ENCODE data around the gene PIGU. TPM values are rescaled to one million over a fixed set of nuclear protein-coding genes. Genes with fewer than 3 reads are reported as not detected.

PIGU gene
- total RNA-seq, 1 donor from 2014 or later, result 40.1 TPM

GRCh38 chr20:34644951-34645350, 31.9 kb downstream of the PIGU start:
- TF ChIP-seq CTCF (IDR thresholded peaks at IDR 0.05) (no peak), EZH2phosphoT487 (IDR thresholded peaks at IDR 0.05) (no peak), EZH2 (IDR thresholded peaks at IDR 0.05) (no peak)
- Histone ChIP-seq H3K4me1 (no peaks in the 10 kb centered on the region), H3K4me2 (no peak overlapping the region), H3K4me3 (no peak overlapping the region), H3K79me2 (ENCODE audit: low read depth) (no peaks in the 10 kb centered on the region), H3K27me3 (no peaks in the 10 kb centered on the region), H3F3A (ENCODE audit: low read depth) (no peaks in the 10 kb centered on the region), H2AFZ (replicated peaks) (no peak overlapping the region), H3K27ac (no peak overlapping the region), H3K9ac (no peak overlapping the region), H4K20me1 (ENCODE audit: low read depth) (no peaks in the 10 kb centered on the region), H3K9me3 (ENCODE audit: low read depth) (no peaks in the 10 kb centered on the region), H3K36me3 (no peaks in the 10 kb centered on the region)
- no peaks in the 10 kb centered on the region for H3K4me1 Mint-ChIP-seq
- H3K9me3 Mint-ChIP-seq, result no peaks in the 10 kb centered on the region
- H3K27ac Mint-ChIP-seq, result no peak overlapping the region
- no peaks in the 10 kb centered on the region for H3K27me3 Mint-ChIP-seq (ENCODE audit: insufficient read depth, low read depth)
- H3K36me3 Mint-ChIP-seq, result no peaks in the 10 kb centered on the region
- H3K4me3 Mint-ChIP-seq, result no peak overlapping the region
- no peak for DNase-seq (ENCODE audit: low spot score)

DNA sequence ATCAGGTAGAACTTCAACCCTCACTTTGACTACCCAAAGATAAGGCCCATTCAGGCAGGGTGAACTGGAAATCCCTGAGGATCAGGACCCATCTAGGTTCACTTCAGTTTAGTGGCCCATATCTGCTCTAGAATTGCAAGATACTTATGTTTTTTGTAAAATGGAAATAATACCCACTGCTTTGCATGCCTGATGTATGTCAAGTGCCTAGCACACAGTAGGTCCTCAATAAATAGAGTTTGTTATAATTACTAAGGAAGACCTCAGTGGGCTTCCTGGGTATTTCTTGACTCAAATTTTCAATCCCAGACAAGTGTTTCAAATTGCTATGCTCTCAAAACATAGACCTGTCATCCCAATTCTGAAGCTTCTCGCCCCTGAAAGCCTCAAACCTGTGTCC, 32.5 kb downstream of the PIGU start:
- Histone ChIP-seq H3F3A (ENCODE audit: low read depth) (no peaks in the 10 kb centered on the region), H3K4me2 (no peak overlapping the region), H3K9ac (no peak overlapping the region), H4K20me1 (ENCODE audit: low read depth) (no peaks in the 10 kb centered on the region), H3K9me3 (ENCODE audit: low read depth) (no peaks in the 10 kb centered on the region), H3K4me3 (no peak overlapping the region), H3K79me2 (ENCODE audit: low read depth) (no peaks in the 10 kb centered on the region), H2AFZ (replicated peaks) (no peak overlapping the region), H3K36me3 (no peaks in the 10 kb centered on the region), H3K27ac (no peak overlapping the region), H3K27me3 (no peaks in the 10 kb centered on the region), H3K4me1 (no peaks in the 10 kb centered on the region)
- Mint-ChIP-seq H3K27me3 (ENCODE audit: insufficient read depth, low read depth) (no peaks in the 10 kb centered on the region), H3K4me3 (no peak overlapping the region), H3K4me1 (no peaks in the 10 kb centered on the region), H3K27ac (no peak overlapping the region), H3K9me3 (no peaks in the 10 kb centered on the region), H3K36me3 (no peaks in the 10 kb centered on the region)
- TF ChIP-seq EZH2 (IDR thresholded peaks at IDR 0.05) (no peak), EZH2phosphoT487 (IDR thresholded peaks at IDR 0.05) (no peak), CTCF (IDR thresholded peaks at IDR 0.05) (no peak)
- DNase-seq (ENCODE audit: low spot score), result no peak

- H3K79me2 ChIP-seq (ENCODE audit: low read depth), result no peaks in the 10 kb centered on the region
- Mint-ChIP-seq H3K9me3 (no peaks in the 10 kb centered on the region), H3K27me3 (ENCODE audit: insufficient read depth, low read depth) (no peaks in the 10 kb centered on the region), H3K4me1 (no peaks in the 10 kb centered on the region), H3K4me3 (no peak overlapping the region), H3K27ac (no peak overlapping the region), H3K36me3 (no peaks in the 10 kb centered on the region)
- no peaks in the 10 kb centered on the region for H3K4me1 ChIP-seq
- no peak for DNase-seq (ENCODE audit: low spot score)
- H3K27ac ChIP-seq, result no peak overlapping the region
- no peaks in the 10 kb centered on the region for H3K36me3 ChIP-seq
- H3K9ac ChIP-seq, result no peak overlapping the region
- no peak overlapping the region for H2AFZ ChIP-seq (replicated peaks)
- H3K4me2 ChIP-seq, result no peak overlapping the region
- H3K4me3 ChIP-seq, result no peak overlapping the region
- no peaks in the 10 kb centered on the region for H3K9me3 ChIP-seq (ENCODE audit: low read depth)
- no peak for TF ChIP-seq EZH2 (IDR thresholded peaks at IDR 0.05)
- TF ChIP-seq EZH2phosphoT487 (IDR thresholded peaks at IDR 0.05), result no peak
- TF ChIP-seq CTCF (IDR thresholded peaks at IDR 0.05), result no peak
- H4K20me1 ChIP-seq (ENCODE audit: low read depth), result no peaks in the 10 kb centered on the region
- H3K27me3 ChIP-seq, result no peaks in the 10 kb centered on the region
- no peaks in the 10 kb centered on the region for H3F3A ChIP-seq (ENCODE audit: low read depth)
These were observed 33.0 kb downstream of the PIGU start for GRCh38 chr20:34643928-34644327.

- no peak for DNase-seq (ENCODE audit: low spot score)
These were observed 34.9 kb downstream of the PIGU start for GRCh38 chr20:34642009-34642408.

More at GRCh38 chr20:34642009-34642408, 34.9 kb downstream of the PIGU start:
- Histone ChIP-seq H3K79me2 (ENCODE audit: low read depth) (no peaks in the 10 kb centered on the region), H2AFZ (replicated peaks) (no peak overlapping the region), H3K9ac (no peak overlapping the region), H3F3A (ENCODE audit: low read depth) (no peaks in the 10 kb centered on the region), H3K4me1 (no peaks in the 10 kb centered on the region), H3K4me2 (no peak overlapping the region), H3K36me3 (no peaks in the 10 kb centered on the region), H3K27ac (no peak overlapping the region), H3K27me3 (no peaks in the 10 kb centered on the region), H3K9me3 (ENCODE audit: low read depth) (no peaks in the 10 kb centered on the region), H4K20me1 (ENCODE audit: low read depth) (no peaks in the 10 kb centered on the region), H3K4me3 (no peak overlapping the region)
- Mint-ChIP-seq H3K4me1 (no peaks in the 10 kb centered on the region), H3K27me3 (ENCODE audit: insufficient read depth, low read depth) (no peaks in the 10 kb centered on the region), H3K36me3 (no peaks in the 10 kb centered on the region), H3K27ac (no peak overlapping the region), H3K9me3 (no peaks in the 10 kb centered on the region), H3K4me3 (no peak overlapping the region)
- TF ChIP-seq EZH2 (IDR thresholded peaks at IDR 0.05) (no peak), EZH2phosphoT487 (IDR thresholded peaks at IDR 0.05) (no peak)
